A549 (cell line): ENCODE results near the gene TMEM271. TPM values are rescaled to one million over a fixed set of nuclear protein-coding genes. Genes with fewer than 3 reads are reported as not detected.

ENCODE experiments used
- ATAC-seq, 2 experiments: fragments of 200-7000 bp in 1 of 2; fragments of >200 bp in 1 of 2; cut with Nextera tagmentation in 1 of 2; cut with Tn5 transposase in 1 of 2; 3 replicates each; pipeline versions ENCODE4 v1.8.0 to v1.9.1; 2018 to 2020; ENCODE audit warnings: mild to moderate bottlenecking in 1 of 2, moderate library complexity in 1 of 2
- CTCF ChIA-PET: fragments of 300-600 bp; sonication (Branson Sonifier 250); formaldehyde crosslinking; extraction: SDS; loops from one replicate; lab custom pipeline; 2021; ENCODE audit warnings: antibody characterized with exemption, inconsistent platforms; lab: Yijun Ruan, JAX
- POLR2A ChIA-PET: fragments of 350-600 bp; formaldehyde crosslinking; extraction: SDS; loops from one replicate; lab custom pipeline; 2021; ENCODE audit warnings: antibody characterized with exemption, inconsistent platforms; lab: Yijun Ruan, JAX
- DNase-seq, 2 experiments: peaks; one replicate each; pipeline versions ENCODE4 v3.0.0 to v3.0.0-alpha.2; 2011 to 2016; ENCODE audit warnings: low read depth in 1 of 2, low spot score in 1 of 2
- FAIRE-seq: peaks from 2 replicates; lab custom pipeline; 2011; peaks lifted over from hg19 to GRCh38; lab: Jason Lieb, UNC
- H3K27ac ChIP-seq, 2 experiments: fragments of >200 bp; sonication (Bioruptor Twin); formaldehyde crosslinking; 3 replicates each; pipeline ENCODE4 v1.5.1; 2016 to 2017
- H3K4me1 ChIP-seq: fragments of >200 bp; sonication (Bioruptor Twin); formaldehyde crosslinking; 3 replicates; pipeline ENCODE4 v1.6.1; 2016
- H3K4me2 ChIP-seq: fragments of >200 bp; sonication (Bioruptor Twin); formaldehyde crosslinking; 3 replicates; pipeline ENCODE4 v1.6.1; 2016
- H3K4me3 ChIP-seq: fragments of >200 bp; sonication (Bioruptor Twin); formaldehyde crosslinking; 3 replicates; pipeline ENCODE4 v1.5.1; 2016
- H3K9me3 ChIP-seq: fragments of >200 bp; sonication (Bioruptor Twin); formaldehyde crosslinking; 3 replicates; pipeline ENCODE4 v1.6.1; 2016
- ATOH8 ChIP-seq: fragments of 250-450 bp; sonication (Bioruptor Pico); IDR thresholded peaks from 2 replicates; pipeline ENCODE4 v1.5.0; 2020; ENCODE audit warnings: low read depth, mild to moderate bottlenecking, moderate library complexity
- CEBPB ChIP-seq, 2 experiments: fragments of >200 bp in 1 of 2; sonication (Bioruptor Twin) in 1 of 2; formaldehyde crosslinking in 1 of 2; IDR thresholded peaks; 2 replicates each; pipeline ENCODE4 v1.6.1; 2012 to 2016
- CTCF ChIP-seq: fragments of >200 bp; sonication (Bioruptor Twin); formaldehyde crosslinking; IDR thresholded peaks from 3 replicates; pipeline ENCODE4 v1.5.1; 2016
- EHMT2 ChIP-seq: fragments of 200-600 bp; sonication (generic); IDR thresholded peaks from 2 replicates; pipeline ENCODE4 v1.6.1; 2016; ENCODE audit warnings: antibody characterized with exemption, low read depth, mild to moderate bottlenecking, moderate library complexity
- ELK1 ChIP-seq: fragments of 150-350 bp; IDR thresholded peaks from 2 replicates; pipeline ENCODE4 v1.6.1; 2014; ENCODE audit warnings: low read depth, mild to moderate bottlenecking, low read length
- EP300 ChIP-seq, 2 experiments: fragments of >200 bp; sonication (Bioruptor Twin); formaldehyde crosslinking; IDR thresholded peaks; 2 replicates in 1 of 2; 3 replicates in 1 of 2; pipeline ENCODE4 v1.6.1; 2016 to 2017
- FOXS1 ChIP-seq: fragments of 250-450 bp; sonication (Bioruptor Pico); IDR thresholded peaks from 2 replicates; pipeline ENCODE4 v1.5.0; 2020; ENCODE audit warnings: mild to moderate bottlenecking, moderate library complexity
- GATA3 ChIP-seq: IDR thresholded peaks from 2 replicates; pipeline ENCODE4 v1.6.1; 2012; ENCODE audit warnings: borderline replicate concordance
- HES2 ChIP-seq: fragments of >200 bp; sonication (Bioruptor Twin); formaldehyde crosslinking; IDR thresholded peaks from 2 replicates; pipeline ENCODE4 v1.6.1; 2016
- HOXB13 ChIP-seq: fragments of 250-450 bp; sonication (Bioruptor Pico); IDR thresholded peaks from 2 replicates; pipeline ENCODE4 v1.5.0; 2020; ENCODE audit warnings: low read depth, mild to moderate bottlenecking, moderate library complexity
- HOXB5 ChIP-seq: fragments of 250-450 bp; sonication (Bioruptor Pico); IDR thresholded peaks from 2 replicates; pipeline ENCODE4 v1.5.0; 2020; ENCODE audit warnings: mild to moderate bottlenecking, moderate library complexity
- JUNB ChIP-seq: fragments of >200 bp; sonication (Bioruptor Twin); formaldehyde crosslinking; IDR thresholded peaks from 2 replicates; pipeline ENCODE4 v1.6.1; 2016
- KDM5A ChIP-seq: fragments of 200-600 bp; sonication (generic); IDR thresholded peaks from 2 replicates; pipeline ENCODE4 v1.6.1; 2016; ENCODE audit warnings: antibody characterized with exemption, mild to moderate bottlenecking
- MAFK ChIP-seq: fragments of 450-650 bp; IDR thresholded peaks from 2 replicates; pipeline ENCODE4 v1.6.1; 2014; ENCODE audit not compliant: partially characterized antibody
- MAX ChIP-seq: IDR thresholded peaks from 2 replicates; pipeline ENCODE4 v1.6.1; 2012
- MAZ ChIP-seq: fragments of 150-350 bp; IDR thresholded peaks from 2 replicates; pipeline ENCODE4 v1.6.1; 2014; ENCODE audit warnings: antibody characterized with exemption, low read depth, low read length, borderline replicate concordance
- NFE2L2 ChIP-seq: fragments of 150-350 bp; conservative IDR thresholded peaks from 2 replicates; pipeline ENCODE4 v1.6.1; 2014; ENCODE audit warnings: low read length
- NPAS2 ChIP-seq: fragments of 250-450 bp; sonication (Bioruptor Pico); IDR thresholded peaks from 2 replicates; pipeline ENCODE4 v1.8.0; 2022; ENCODE audit warnings: mild to moderate bottlenecking, moderate library complexity, borderline replicate concordance
- POLR2A ChIP-seq: IDR thresholded peaks from 2 replicates; pipeline ENCODE4 v1.6.1; 2012; ENCODE audit warnings: mild to moderate bottlenecking, low read length
- RARB ChIP-seq: fragments of 250-450 bp; sonication (Bioruptor Pico); IDR thresholded peaks from 2 replicates; pipeline ENCODE4 v1.8.0; 2021; ENCODE audit warnings: mild to moderate bottlenecking, moderate library complexity
- RCOR1 ChIP-seq: fragments of 150-350 bp; IDR thresholded peaks from 2 replicates; pipeline ENCODE4 v1.6.1; 2014; ENCODE audit warnings: antibody characterized with exemption, low read length, low read depth
- SMC3 ChIP-seq: fragments of >200 bp; sonication (Bioruptor Twin); formaldehyde crosslinking; IDR thresholded peaks from 3 replicates; pipeline ENCODE4 v1.6.1; 2018; ENCODE audit warnings: inconsistent platforms
- TP53 ChIP-seq: fragments of 250-450 bp; sonication (Bioruptor Pico); IDR thresholded peaks from 2 replicates; pipeline ENCODE4 v1.5.0; 2021; ENCODE audit warnings: mild to moderate bottlenecking, moderate library complexity
- ZC3H11A ChIP-seq: fragments of 450-650 bp; IDR thresholded peaks from 2 replicates; pipeline ENCODE4 v1.6.1; 2014; ENCODE audit warnings: antibody characterized with exemption, mild to moderate bottlenecking
- ZNF302 ChIP-seq: fragments of 250-450 bp; sonication (Bioruptor Pico); IDR thresholded peaks from 2 replicates; pipeline ENCODE4 v1.9.0; 2021; ENCODE audit warnings: inconsistent platforms, mild to moderate bottlenecking, moderate library complexity
- WGBS: methylation state at CpG from one replicate; pipeline ENCODE4 v1.1.6; 2017; ENCODE audit errors: missing lambda C conversion rate; 5-methylcytosine and 5-hydroxymethylcytosine counted together
- polyA plus RNA-seq, 4 experiments: library from polyadenylated mRNA; depleted of rRNA in 3 of 4; stranded (reverse); fragments of >200 nt; fragmentation: RNase III in 1 of 4; extraction: RNeasy Plus Mini Kit Qiagen cat#74134 plus additional on column Dnase treatment in 1 of 4; gene quantifications; 2 replicates in 3 of 4; 3 replicates in 1 of 4; pipeline ENCODE4 v1.2.3, GENCODE V29; 2011 to 2017

Gene TMEM271
- polyA plus RNA-seq, 2 of the 4 experiments (the other 2 are of a cell fraction), result not detected

GRCh38 chr4:622071-622995 lies 46.2 kb upstream of the TMEM271 start:
- CTCF ChIA-PET, result interaction anchor here (0.9 kb wide), 1 partner anchor 18 kb away, joined by 3 read pairs; no protein-coding TSS in a partner anchor
- DNase-seq, result no peak
- Histone ChIP-seq H3K9me3 (no peaks in the 10 kb centered on the region), H3K4me3 (no peak overlapping the region), H3K4me1 (no peaks in the 10 kb centered on the region), H3K27ac (no peak overlapping the region), H3K4me2 (no peak overlapping the region)
- TF ChIP-seq FOXS1 (CRISPR knock-in tag) (no peak), EHMT2 (no peak), RCOR1 (no peak), KDM5A (no peak), CEBPB (IDR thresholded peaks at IDR 0.05) (no peak), RARB (CRISPR knock-in tag) (no peak), MAX (no peak), TP53 (no peak), MAFK (no peak), POLR2A (no peak), MAZ (no peak)
- POLR2A ChIA-PET, result no interaction called here
- FAIRE-seq, result no peak
- no peak for ATAC-seq
- 52% methylated on average over 16 of the region's 22 CpGs for WGBS

GRCh38 chr4:621296-622070 lies 45.4 kb upstream of the TMEM271 start:
- CTCF ChIA-PET, result interaction anchor here (0.9 kb wide), 1 partner anchor 19 kb away, joined by 3 read pairs; no protein-coding TSS in a partner anchor

GRCh38 chr4:620851-621261 lies 44.8 kb upstream of the TMEM271 start:
- FAIRE-seq (no peak), ATAC-seq (no peak), DNase-seq (no peak)
- Histone ChIP-seq H3K4me2 (no peak overlapping the region), H3K4me3 (no peak overlapping the region), H3K9me3 (no peaks in the 10 kb centered on the region), H3K27ac (no peak overlapping the region), H3K4me1 (no peaks in the 10 kb centered on the region)
- ChIA-PET POLR2A (no interaction called here), CTCF (no interaction called here)
- TF ChIP-seq HOXB5 (no peak), NPAS2 (CRISPR knock-in tag) (no peak), HES2 (no peak), ATOH8 (CRISPR knock-in tag) (no peak), ELK1 (no peak), TP53 (no peak), ZNF302 (no peak), HOXB13 (CRISPR knock-in tag) (no peak), CTCF (no peak)
- 55% methylated on average over 19 of the region's 19 CpGs for WGBS

More at GRCh38 chr4:621296-622070, 45.4 kb upstream of the TMEM271 start:
- Histone ChIP-seq H3K9me3 (no peaks in the 10 kb centered on the region), H3K4me3 (no peak overlapping the region), H3K27ac (no peak overlapping the region), H3K4me2 (no peak overlapping the region), H3K4me1 (no peaks in the 10 kb centered on the region)
- ATAC-seq, result no peak
- TF ChIP-seq GATA3, result no peak
- no peak for TF ChIP-seq EP300 (IDR thresholded peaks at IDR 0.05)
- no peak for TF ChIP-seq SMC3
- TF ChIP-seq NFE2L2, result no peak
- TF ChIP-seq MAX, result no peak
- TF ChIP-seq HES2, result no peak
- TF ChIP-seq ZC3H11A, result no peak
- no peak for TF ChIP-seq JUNB
- TF ChIP-seq EHMT2, result no peak
- no peak for DNase-seq
- WGBS, result 37% methylated on average over 15 of the region's 22 CpGs
- POLR2A ChIA-PET, result no interaction called here
- FAIRE-seq, result no peak
